ENCODE measurements around the gene FAM20C.

FAM20C gene

DNA sequence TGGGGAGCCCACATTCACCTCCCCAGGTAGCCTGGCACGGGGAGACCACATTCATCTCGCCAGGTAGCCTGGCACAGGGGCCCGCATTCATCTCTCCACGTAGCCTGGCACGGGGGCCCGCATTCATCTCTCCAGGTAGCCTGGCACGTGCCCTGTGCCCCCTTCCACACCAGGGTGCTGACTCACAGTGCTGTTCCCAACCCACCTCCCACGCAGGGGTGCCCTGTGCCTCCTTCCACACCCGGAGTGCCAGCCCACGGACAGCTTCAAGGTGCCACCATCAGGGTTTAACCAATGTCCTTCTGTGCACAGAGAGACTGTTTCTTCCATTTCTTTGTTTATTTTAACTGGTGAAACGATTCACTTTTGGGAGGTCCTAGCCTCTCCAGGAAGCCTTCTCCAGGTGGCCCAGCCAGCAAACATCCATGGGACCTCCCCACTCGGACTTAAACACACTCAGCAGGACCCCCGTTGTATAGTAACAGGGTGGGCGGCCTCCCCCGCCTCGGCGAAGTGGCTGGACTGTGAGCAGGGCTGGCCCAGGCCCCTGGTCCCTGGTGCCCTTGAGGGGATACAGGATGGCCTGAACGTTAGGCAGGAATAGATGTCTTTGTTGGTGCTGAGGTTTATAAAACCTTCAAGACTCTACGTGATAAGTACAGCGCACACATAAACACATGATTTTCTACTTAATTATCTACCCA lies 56.5 kb downstream of the FAM20C start:
- TF ChIP-seq SPI1 (IDR thresholded peaks at IDR 0.05; ENCODE audit: borderline replicate concordance, low read depth) (no peak), POLR2AphosphoS5 (IDR thresholded peaks at IDR 0.05; ENCODE audit: low read depth) (no peak), GABPA (IDR thresholded peaks at IDR 0.05; ENCODE audit: low read depth) (no peak)
- TF ChIP-seq, protein P1, sequence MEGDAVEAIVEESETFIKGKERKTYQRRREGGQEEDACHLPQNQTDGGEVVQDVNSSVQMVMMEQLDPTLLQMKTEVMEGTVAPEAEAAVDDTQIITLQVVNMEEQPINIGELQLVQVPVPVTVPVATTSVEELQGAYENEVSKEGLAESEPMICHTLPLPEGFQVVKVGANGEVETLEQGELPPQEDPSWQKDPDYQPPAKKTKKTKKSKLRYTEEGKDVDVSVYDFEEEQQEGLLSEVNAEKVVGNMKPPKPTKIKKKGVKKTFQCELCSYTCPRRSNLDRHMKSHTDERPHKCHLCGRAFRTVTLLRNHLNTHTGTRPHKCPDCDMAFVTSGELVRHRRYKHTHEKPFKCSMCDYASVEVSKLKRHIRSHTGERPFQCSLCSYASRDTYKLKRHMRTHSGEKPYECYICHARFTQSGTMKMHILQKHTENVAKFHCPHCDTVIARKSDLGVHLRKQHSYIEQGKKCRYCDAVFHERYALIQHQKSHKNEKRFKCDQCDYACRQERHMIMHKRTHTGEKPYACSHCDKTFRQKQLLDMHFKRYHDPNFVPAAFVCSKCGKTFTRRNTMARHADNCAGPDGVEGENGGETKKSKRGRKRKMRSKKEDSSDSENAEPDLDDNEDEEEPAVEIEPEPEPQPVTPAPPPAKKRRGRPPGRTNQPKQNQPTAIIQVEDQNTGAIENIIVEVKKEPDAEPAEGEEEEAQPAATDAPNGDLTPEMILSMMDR (IDR thresholded peaks at IDR 0.05; ENCODE audit: insufficient read depth, low read length): no peak
- TF ChIP-seq, protein P2, sequence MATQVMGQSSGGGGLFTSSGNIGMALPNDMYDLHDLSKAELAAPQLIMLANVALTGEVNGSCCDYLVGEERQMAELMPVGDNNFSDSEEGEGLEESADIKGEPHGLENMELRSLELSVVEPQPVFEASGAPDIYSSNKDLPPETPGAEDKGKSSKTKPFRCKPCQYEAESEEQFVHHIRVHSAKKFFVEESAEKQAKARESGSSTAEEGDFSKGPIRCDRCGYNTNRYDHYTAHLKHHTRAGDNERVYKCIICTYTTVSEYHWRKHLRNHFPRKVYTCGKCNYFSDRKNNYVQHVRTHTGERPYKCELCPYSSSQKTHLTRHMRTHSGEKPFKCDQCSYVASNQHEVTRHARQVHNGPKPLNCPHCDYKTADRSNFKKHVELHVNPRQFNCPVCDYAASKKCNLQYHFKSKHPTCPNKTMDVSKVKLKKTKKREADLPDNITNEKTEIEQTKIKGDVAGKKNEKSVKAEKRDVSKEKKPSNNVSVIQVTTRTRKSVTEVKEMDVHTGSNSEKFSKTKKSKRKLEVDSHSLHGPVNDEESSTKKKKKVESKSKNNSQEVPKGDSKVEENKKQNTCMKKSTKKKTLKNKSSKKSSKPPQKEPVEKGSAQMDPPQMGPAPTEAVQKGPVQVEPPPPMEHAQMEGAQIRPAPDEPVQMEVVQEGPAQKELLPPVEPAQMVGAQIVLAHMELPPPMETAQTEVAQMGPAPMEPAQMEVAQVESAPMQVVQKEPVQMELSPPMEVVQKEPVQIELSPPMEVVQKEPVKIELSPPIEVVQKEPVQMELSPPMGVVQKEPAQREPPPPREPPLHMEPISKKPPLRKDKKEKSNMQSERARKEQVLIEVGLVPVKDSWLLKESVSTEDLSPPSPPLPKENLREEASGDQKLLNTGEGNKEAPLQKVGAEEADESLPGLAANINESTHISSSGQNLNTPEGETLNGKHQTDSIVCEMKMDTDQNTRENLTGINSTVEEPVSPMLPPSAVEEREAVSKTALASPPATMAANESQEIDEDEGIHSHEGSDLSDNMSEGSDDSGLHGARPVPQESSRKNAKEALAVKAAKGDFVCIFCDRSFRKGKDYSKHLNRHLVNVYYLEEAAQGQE (IDR thresholded peaks at IDR 0.05; ENCODE audit: insufficient replicate concordance, low read depth): no peak
- H3K4me3 ChIP-seq (replicated peaks; ENCODE audit: insufficient read depth, low read length): no peak overlapping the region
- no peak for DNase-seq (ENCODE audit: low read depth in 1 of 2, low spot score in 1 of 2)
- no peaks in the 10 kb centered on the region for H3K27me3 ChIP-seq (ENCODE audit: insufficient read depth, poor library complexity, severe bottlenecking)
- no peak overlapping the region for H3K27ac ChIP-seq (replicated peaks)

DNA sequence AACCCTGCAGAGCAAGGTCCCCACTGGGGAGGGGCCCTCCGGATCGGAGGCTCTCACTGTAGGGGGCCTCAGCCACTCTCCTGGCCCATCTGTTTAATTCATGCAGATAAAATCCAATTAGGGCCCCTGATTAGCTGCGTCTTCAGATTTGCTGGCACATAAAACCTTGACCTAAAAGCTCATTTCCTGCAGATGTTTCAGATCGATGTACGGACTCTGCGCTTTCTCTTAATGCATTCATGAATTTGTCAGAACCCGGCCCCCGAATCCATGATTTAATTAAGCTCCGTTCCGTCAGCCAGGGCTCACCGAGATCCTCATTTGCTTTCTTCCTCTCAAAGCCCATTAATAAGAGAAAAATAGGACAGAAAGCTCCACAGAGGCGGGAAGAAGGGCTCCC lies 57.6 kb downstream of the FAM20C start:
- Histone ChIP-seq H3K4me3 (replicated peaks; ENCODE audit: insufficient read depth, low read length) (no peak overlapping the region), H3K27ac (replicated peaks) (no peak overlapping the region), H3K27me3 (ENCODE audit: insufficient read depth, poor library complexity, severe bottlenecking) (no peaks in the 10 kb centered on the region)
- TF ChIP-seq, protein P2 (IDR thresholded peaks at IDR 0.05; ENCODE audit: insufficient replicate concordance, low read depth): no peak
- TF ChIP-seq POLR2AphosphoS5 (IDR thresholded peaks at IDR 0.05; ENCODE audit: low read depth) (no peak), GABPA (IDR thresholded peaks at IDR 0.05; ENCODE audit: low read depth) (no peak)
- TF ChIP-seq, protein P1 (IDR thresholded peaks at IDR 0.05; ENCODE audit: insufficient read depth, low read length): no peak
- DNase-seq (ENCODE audit: low read depth in 1 of 2, low spot score in 1 of 2): no peak

DNA sequence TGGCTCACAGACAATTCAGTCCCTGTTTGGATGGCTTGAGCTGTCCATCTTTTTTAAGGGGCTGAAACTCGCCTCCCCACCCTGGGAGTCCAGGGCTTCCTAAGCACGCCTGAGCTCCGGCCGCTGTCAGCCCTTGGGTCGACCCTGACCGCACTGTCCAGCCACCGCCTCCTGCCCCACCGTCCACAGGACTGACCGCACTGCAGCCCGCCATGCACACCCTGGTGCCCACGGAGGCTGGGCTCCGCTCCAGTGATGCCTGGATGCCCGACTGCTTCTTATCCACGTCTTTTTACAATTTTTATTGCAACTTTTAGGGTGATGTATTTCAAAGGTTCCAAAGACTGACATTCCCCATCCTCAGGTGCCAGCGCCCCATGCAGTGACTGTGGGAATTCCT lies 58.2 kb downstream of the FAM20C start:
- H3K4me3 ChIP-seq (replicated peaks; ENCODE audit: insufficient read depth, low read length): no peak overlapping the region
- TF ChIP-seq, protein P2 (IDR thresholded peaks at IDR 0.05; ENCODE audit: insufficient replicate concordance, low read depth): no peak
- no peak for TF ChIP-seq GABPA (IDR thresholded peaks at IDR 0.05; ENCODE audit: low read depth)
- no peak for TF ChIP-seq POLR2AphosphoS5 (IDR thresholded peaks at IDR 0.05; ENCODE audit: low read depth)
- no peak for TF ChIP-seq SPI1 (IDR thresholded peaks at IDR 0.05; ENCODE audit: borderline replicate concordance, low read depth)
- TF ChIP-seq, protein P1 (IDR thresholded peaks at IDR 0.05; ENCODE audit: insufficient read depth, low read length): no peak
- DNase-seq (ENCODE audit: low read depth in 1 of 2, low spot score in 1 of 2): no peak
- H3K27ac ChIP-seq (replicated peaks): no peak overlapping the region
- no peaks in the 10 kb centered on the region for H3K27me3 ChIP-seq (ENCODE audit: insufficient read depth, poor library complexity, severe bottlenecking)

All from HL-60 (cell line).